Measurements from ENCODE around the gene NANOS2.
"Not testable (repeated sequence)": the region's sequence is repeated elsewhere in the genome, so short reads cannot be mapped to it uniquely, and the experiment has no call there.

NANOS2 gene

DNA sequence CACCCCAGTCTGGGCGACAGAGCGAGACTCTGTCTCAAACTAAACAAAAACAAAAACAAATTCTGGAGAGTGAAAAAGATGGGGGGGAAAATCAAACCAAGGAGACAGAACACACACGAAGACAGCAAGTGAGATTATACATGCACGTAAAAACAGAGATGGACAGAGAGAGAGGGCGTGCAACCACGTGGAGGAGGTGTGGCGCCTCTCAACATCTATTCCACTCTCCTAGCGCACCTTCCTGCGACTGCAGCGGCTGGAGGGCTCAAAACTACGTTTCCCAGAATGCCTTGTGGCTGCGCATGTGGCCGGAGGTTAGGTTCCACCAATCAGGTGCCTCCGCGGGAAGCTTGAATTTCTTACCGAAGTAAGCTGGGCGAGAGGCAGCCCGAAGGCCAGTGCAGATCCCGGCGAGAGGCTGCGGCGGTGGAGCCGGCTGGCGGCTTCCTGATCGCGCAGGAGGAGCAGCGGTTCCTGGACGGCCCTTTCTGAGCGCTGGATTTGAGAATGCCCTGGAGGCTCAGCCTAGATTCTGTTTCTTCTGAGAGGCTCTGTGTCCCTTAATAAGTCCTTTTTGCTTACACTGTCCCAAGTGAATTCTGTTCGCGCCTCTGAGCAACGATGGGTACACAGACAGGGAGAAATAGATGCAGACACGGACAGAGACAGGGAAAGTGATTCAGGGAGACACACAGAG lies 13.1 kb upstream of the NANOS2 start:
- peak; percentile 93 for DNase-seq

DNA sequence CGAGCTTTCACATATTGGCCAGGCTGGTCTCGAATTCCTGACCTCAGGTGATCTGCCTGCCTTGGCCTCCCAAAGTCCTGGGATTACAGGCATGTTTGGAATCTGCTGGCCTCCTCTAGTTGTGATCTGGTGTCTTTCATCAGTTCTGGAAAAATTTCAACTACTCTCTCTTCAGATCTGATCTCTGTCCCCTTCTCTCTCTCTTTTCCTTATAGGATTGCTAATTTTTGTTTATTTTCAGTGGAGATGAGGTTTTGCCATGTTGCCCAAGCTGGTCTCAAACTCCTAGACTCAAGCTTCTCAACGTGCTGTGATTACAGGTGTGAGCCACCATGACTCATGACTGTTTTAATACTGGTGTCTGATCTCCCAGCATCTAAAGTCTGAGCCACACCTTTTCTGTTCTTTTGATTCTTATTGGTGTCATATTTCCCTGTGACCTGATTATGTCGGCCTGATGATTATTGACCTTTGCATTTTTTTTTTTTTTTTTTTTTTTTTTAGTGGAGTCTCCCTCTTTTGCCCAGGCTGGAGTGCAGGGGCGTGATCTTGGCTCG lies 10.4 kb upstream of the NANOS2 start:
- no peak for DNase-seq

DNA sequence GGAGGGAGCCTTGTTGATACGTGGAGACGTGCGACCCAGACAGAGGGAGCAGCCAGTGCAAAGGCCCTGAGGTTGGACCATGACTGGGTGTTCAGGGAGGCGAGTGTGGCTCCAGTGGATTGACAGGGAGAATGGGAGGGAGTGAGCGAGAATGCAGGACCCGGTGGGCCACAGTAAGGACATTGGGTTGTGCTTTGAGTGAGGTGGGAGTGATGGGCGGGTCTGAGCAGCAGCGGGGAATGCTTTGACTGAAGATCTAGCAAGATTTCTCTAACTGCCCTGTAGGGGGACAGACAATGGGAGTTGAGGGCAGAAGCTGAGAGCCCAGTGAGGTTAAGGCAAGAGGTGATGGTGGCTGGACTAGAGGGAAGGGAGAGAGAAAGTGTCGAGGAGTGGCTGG lies 7.7 kb upstream of the NANOS2 start:
- DNase-seq = no peak

GRCh38 chr19:45920458-45920857 lies 5.9 kb upstream of the NANOS2 start:
- DNase-seq = no peak

- DNase-seq = no peak
These were observed 5.1 kb upstream of the NANOS2 start for GRCh38 chr19:45919678-45920077.

- no peak for DNase-seq
These were observed 4.1 kb upstream of the NANOS2 start for GRCh38 chr19:45918721-45919120.

DNA sequence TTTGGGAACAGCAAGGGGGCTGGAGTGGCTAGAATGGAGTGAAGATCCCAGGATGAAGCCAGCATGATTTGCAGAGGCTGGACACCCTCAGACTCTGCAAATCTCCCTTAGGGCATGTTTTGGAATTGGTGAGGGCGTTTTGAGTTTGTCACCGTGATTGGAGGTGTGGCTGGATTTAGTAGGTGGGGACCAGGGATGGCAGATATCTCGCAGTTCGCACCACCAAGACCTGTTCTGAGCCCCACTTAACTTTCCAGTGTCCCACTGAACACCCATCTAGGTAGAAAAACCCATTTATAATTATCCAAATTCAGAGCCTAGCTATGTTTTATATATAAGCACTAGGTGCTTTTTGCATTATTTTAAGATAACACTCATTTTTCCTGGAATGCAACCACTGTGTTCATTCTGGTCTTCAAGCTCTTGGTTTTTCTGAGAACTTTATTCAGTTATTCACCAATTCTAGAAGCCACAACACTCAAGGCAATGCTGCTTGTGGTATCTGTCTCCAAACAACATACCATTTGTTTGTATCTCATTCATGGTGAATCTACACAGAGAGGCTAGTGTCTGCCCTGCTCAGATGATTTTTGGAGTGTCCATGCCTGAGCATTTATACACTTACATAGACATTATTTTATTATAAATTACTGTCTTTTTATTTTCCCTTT lies 3.0 kb upstream of the NANOS2 start:
- DNase-seq = no peak

- no peak for DNase-seq
These were observed 3.3 kb downstream of the NANOS2 start for GRCh38 chr19:45911291-45911690.

DNA sequence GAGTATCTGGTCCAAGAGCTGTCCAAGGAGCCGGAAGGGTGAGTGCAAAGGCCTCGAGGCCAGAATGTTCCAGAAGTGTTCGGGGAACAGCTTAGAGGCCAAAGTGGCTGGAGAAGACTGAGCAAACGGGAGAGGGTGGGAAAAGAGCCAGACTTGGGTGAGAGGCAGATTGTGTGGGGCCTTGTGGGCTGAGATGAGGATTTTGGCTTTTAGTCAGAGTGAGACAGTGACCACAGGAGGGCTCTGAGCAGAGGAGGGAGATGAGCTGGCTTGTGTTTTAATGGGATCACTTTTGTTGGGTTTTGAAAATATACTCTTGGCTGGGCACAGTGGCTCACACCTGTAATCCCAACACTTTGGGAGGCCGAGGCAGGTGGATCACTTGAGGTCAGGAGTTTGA lies 5.6 kb downstream of the NANOS2 start:
- no peak for DNase-seq

DNA sequence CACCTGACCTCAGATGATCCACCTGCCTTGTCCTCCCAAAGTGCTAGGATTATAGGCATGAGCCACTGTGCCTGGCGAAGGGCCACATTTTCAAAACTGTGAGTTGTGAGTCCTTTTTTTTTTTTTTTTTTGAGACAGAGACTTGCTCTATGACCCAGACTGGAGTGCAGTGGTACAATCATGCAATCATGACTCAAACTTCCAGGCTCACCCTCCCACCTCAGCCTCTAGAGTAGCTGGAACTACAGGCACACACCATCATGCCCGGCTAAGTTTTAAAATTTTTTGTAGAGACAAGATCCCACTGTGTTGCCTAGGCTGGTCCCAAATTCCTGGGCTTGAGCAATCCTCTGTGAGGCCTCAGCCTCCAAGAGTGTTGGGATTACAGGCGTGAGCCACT lies 8.4 kb downstream of the NANOS2 start:
- DNase-seq = no peak

DNA sequence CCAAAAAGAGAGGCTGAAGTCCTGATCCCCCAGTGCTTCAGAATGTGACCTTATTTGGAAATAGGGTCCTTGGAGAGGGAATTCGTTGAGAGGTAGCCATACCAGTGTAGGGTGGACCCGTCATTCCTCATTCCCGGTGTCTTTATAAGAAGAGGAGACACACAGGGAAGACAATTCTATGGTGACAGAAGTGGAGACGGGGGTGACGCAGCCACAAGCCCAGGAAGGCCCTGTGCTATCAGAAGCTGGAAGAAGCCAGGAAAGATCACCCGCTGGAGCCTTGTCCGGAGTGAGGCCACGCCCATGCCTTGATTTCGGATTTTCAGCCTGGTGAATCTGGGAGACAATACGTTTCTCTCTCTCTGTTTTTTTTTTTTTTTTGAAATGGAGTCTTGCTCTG lies 9.6 kb downstream of the NANOS2 start:
- no peak for DNase-seq

DNA sequence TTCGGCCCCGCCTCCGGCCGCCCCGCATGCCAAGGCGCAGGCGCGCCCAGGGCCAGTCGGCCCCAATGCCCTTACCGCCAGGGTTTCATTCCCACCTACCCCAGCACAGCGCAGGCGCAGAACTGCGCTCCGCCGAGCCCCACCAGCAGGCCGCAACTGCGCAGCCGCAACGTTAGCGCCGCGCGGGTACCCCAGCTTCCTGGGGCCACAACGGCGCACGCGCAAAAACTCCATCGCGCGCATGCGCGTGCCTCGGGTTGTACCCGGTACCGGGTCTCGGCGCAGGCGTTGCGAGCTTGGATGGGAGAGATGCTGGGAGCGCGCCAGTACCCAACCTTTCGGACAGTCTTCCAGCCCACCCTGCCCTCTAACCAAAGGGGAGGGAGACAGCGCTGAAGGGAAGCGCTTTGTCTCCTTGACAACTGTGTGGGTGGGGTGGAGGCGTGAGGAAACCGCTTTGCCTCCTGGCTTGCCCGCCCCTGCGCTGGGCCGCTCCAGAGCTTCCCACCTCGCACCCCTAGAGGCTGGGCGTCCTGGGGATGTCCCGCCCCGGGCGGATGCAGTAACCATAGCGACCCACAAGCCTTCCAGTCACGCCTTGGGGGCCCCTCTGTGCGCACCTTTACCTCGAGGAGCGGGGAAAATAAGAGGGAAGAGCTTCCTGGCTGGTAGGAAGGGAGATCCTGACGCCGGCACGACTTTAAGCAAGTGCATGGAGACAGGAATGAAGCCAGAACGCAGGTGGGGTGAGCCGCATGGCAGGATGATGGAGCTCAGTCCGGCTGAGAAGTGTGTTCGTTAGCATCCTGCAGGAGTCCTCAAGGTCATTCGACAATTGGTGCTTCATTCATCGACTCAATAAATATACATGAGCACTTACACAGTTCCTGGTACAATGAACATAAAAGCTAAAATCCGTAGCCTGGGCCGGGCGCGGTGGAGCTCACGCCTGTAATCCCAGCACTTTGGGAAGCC lies 11.6 kb downstream of the NANOS2 start:
- peak; percentile 94 for DNase-seq

DNA sequence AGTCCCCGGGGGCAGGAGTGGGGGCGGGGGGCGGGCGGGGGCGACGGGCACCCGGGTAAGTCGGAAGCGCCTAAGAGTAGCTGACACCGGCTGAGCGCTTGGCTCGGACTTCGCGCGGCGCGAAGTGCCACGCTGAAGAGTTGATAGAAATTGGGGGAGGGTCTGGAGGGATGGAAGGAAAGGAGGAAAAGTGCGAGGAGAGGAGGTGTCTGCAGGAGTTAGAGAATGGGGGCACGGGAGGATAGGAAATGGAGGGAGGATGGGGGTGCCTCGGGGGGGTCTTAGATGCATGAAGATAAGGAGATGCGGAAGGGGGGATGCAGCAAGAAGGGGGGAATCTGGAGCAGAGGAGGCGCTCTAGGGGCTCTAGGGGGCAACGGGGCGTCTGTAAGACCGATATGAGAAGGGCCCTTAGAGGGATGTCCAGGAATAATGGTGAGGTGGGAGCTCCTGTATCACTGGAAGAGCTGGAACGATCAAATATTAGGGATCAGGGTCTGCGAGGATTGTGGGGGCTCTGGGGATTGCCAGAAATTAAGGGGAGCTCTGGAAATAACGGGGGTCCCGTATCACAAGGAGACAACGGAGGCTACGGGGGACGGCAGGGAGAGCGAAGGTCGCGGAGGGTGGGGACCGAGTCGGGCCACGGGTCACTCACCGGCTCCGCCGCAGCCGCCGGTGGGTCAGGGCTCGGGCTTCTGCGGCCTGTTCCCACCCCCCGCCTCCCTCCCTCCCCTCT lies 12.5 kb downstream of the NANOS2 start, which contains the start of gene MYPOP:
TSS of gene MYPOP (minus strand) at position 702 of the 739 bp plus-strand sequence. CDS start 840 bp downstream, outside the sequence.
- no peak for DNase-seq

GRCh38 chr19:45901432-45901911 lies 13.1 kb downstream of the NANOS2 start:
- no peak for DNase-seq

DNA sequence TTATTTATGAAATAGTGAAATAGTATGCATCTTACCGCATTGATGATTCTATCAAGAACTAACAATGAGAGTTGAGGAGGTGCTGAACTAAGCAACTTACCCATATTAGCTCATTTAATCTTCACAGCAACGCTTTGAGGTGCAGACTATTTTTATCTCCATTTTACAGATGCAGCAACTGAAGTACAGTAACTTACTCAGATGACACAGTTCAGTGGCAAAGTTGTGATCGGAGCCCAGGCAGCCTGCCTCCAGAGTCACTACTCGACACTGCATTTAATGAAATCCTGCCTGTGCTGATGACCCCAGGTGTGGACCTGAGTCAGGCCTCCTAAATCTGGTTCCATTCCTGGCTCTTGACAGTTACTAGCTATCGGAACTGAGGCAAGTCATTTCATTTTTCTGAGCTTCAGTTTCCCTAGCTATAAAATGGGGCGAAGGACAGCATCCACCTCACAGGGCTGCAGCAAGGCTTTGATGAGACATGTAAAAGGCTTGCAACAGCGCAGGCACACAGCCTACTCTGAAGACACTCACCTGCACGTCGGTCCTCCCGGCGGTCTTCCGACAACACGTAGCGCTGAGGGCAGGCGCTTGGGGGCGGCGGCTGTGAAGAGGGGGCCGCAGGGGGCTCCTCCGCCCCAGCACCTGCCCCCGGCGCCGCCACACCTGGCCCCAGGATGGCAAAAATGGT lies 13.7 kb downstream of the NANOS2 start:
- DNase-seq = no peak

GRCh38 chr19:45899919-45900589 lies 14.5 kb downstream of the NANOS2 start:
- no peak for DNase-seq

DNA sequence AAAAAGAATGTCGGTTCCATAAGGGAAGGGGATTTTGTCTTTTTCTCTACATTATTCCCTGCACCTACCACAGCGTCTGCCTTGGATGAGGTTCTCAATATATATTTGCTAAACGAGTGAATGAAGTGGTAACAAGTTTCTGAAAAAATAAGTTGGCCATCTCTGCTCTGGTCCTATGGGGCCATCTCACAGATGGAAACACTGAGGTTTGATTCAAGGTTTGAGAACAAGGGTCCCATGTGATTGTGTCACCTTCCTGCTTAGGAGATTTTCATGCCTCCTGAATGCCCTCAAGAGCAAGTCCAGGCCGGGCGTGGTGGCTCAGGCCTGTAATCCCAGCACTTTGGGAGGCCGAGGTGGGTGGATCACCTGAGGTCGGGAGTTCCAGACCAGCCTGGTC lies 15.3 kb downstream of the NANOS2 start:
- DNase-seq = no peak

DNA sequence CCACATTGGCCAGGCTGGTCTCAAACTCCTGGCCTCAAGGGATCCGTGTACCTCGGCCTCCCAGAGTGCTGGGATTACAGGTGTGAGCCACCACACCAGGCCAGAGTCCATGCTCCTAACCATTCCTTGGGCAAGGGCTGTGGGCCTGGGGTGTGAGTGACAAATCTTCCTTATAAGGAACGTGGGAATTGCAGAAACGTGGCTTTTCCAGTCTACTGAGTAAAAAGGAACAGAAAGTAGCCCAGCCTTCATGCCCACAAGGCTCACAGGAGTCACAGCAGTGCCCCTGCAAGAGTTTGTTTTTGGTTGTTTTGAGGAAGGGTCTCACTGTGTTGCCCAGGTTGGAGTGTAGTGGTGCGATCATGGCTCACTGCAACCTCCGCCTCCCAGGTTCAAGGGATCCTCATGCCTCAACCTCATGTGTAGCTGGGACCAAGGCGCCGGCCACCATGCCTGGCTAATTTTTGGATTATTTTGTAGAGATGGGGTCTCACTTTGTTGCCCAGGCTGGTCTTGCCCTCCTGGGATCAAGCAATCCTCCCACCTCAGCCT lies 17.2 kb downstream of the NANOS2 start:
- DNase-seq = no peak

DNA sequence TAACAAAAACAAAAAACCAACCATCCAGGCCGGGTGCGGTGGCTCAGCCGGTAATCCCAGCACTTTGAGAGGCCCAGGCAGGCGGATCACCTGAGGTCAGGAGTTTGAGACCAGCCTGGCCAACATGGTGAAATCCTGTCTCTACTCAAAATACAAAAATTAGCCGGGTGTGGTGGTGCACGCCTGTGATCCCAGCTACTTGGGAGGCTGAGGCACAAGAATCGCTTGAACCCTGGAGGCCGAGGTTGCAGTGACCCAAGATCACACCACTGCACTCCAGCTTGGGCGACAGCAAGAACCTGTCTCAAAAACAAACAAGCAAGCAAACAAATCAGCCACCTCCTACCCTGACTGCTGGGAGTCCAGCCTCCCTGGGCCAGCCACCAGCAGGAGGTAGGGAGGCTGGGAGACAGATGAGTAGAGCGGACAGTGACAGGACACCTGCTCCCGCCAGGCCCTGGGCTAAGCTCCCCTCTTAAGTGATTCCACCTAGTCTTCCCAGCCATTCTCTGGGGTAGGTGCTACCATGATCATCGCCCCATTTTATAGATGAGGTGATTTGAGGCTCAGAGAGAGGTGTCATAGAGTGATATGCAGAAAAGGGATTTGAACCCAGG lies 18.5 kb downstream of the NANOS2 start:
- DNase-seq = not testable (repeated sequence)

DNA sequence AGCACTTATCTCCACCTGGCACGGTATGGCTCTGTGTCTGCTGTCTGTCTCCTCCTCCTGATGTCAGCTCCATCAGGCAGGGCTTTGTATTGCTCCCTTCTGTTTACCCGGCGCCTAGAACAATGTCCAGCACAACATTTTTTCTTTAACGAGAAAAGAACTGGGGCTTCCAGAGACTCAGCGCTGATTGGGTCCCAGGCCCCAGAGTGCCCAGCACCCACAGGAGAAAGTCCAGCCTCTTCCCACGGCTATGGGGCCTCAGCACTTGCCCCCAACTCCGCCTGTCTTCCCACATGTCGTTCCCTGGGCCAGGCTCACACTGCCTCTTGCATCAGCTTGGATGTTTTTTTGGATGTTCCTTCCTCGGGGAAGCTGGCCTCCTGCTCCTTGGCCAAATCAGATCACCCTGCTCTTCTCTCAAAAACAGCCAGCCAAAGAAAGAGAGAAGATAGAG lies 19.0 kb downstream of the NANOS2 start:
- DNase-seq = no peak

Measured in NCI-H510A (cell line).